Glutamatergic neuron (in vitro differentiated cells): Measurements from ENCODE around the gene OR52N4. TPM values are rescaled to one million over a fixed set of nuclear protein-coding genes. Genes with fewer than 3 reads are reported as not detected.

Source experiments
- DNase-seq: peaks from one replicate; pipeline ENCODE4 v3.0.0; 2022
- H3K27ac Mint-ChIP-seq: one replicate; pipeline ENCODE4 v1.8.0; 2020; ENCODE audit warnings: mild to moderate bottlenecking, mixed read lengths, inconsistent platforms; ENCODE audit not compliant: unreplicated experiment
- H3K27me3 Mint-ChIP-seq: one replicate; pipeline ENCODE4 v1.8.0; 2020; ENCODE audit warnings: mild to moderate bottlenecking, moderate library complexity, mixed read lengths, inconsistent platforms; ENCODE audit not compliant: unreplicated experiment
- H3K36me3 Mint-ChIP-seq: one replicate; pipeline ENCODE4 v1.8.0; 2020; ENCODE audit warnings: mild to moderate bottlenecking, mixed read lengths, inconsistent platforms; ENCODE audit not compliant: unreplicated experiment
- H3K4me1 Mint-ChIP-seq: one replicate; pipeline ENCODE4 v1.8.0; 2020; ENCODE audit warnings: mild to moderate bottlenecking, low read depth, mixed read lengths, inconsistent platforms; ENCODE audit not compliant: unreplicated experiment
- H3K4me3 Mint-ChIP-seq: one replicate; pipeline ENCODE4 v1.8.0; 2020; ENCODE audit warnings: mild to moderate bottlenecking, mixed read lengths, inconsistent platforms; ENCODE audit not compliant: unreplicated experiment
- H3K9me3 Mint-ChIP-seq: one replicate; pipeline ENCODE4 v1.8.0; 2020; ENCODE audit warnings: mild to moderate bottlenecking, moderate library complexity, mixed read lengths, inconsistent platforms; ENCODE audit not compliant: unreplicated experiment
- CTCF ChIP-seq: fragments of 200-600 bp; sonication (generic); IDR thresholded peaks from one replicate; pipeline ENCODE4 v1.5.0; 2021; ENCODE audit not compliant: partially characterized antibody, unreplicated experiment
- total RNA-seq: library from RNA; stranded (reverse); fragmentation: NEBNext Ultra II Directional; extraction: Animal tissue kit (Norgen Biotek cat#: 25700); gene quantifications from one replicate; pipeline ENCODE4 v1.2.1, GENCODE V29; 2021; ENCODE audit not compliant: unreplicated experiment

OR52N4 gene
- total RNA-seq, 1 donor from 2014 or later: not detected

DNA sequence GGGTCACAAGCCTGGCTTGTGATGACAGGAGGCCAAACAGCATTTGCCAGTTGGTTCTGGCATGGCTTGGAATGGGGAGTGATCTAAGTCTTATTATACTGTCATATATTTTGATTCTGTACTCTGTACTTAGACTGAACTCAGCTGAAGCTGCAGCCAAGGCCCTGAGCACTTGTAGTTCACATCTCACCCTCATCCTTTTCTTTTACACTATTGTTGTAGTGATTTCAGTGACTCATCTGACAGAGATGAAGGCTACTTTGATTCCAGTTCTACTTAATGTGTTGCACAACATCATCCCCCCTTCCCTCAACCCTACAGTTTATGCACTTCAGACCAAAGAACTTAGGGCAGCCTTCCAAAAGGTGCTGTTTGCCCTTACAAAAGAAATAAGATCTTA lies 17.0 kb upstream of the OR52N4 start:
- Mint-ChIP-seq H3K27me3 (peaks cover 2% of the 10 kb centered on the region), H3K9me3 (peaks cover 2% of the 10 kb centered on the region), H3K4me1 (no peaks in the 10 kb centered on the region), H3K27ac (no peak overlapping the region), H3K4me3 (no peak overlapping the region), H3K36me3 (peaks cover 19% of the 10 kb centered on the region)
- no peak for TF ChIP-seq CTCF
- DNase-seq: no peak

GRCh38 chr11:5737670-5738392 lies 16.2 kb upstream of the OR52N4 start:
- peaks cover 2% of the 10 kb centered on the region for H3K27me3 Mint-ChIP-seq
- H3K4me3 Mint-ChIP-seq: no peak overlapping the region
- peaks cover 20% of the 10 kb centered on the region for H3K36me3 Mint-ChIP-seq
- no peak for DNase-seq
- H3K4me1 Mint-ChIP-seq: no peaks in the 10 kb centered on the region
- H3K9me3 Mint-ChIP-seq: peaks cover 2% of the 10 kb centered on the region
- no peak overlapping the region for H3K27ac Mint-ChIP-seq
- TF ChIP-seq CTCF: no peak

- peaks cover 2% of the 10 kb centered on the region for H3K9me3 Mint-ChIP-seq
- H3K36me3 Mint-ChIP-seq: peaks cover 20% of the 10 kb centered on the region
- H3K27ac Mint-ChIP-seq: no peak overlapping the region
- no peaks in the 10 kb centered on the region for H3K4me1 Mint-ChIP-seq
- peaks cover 2% of the 10 kb centered on the region for H3K27me3 Mint-ChIP-seq
- no peak for TF ChIP-seq CTCF
- no peak for DNase-seq
- H3K4me3 Mint-ChIP-seq: no peak overlapping the region
Measured at GRCh38 chr11:5738431-5738830, 15.6 kb upstream of the OR52N4 start.

DNA sequence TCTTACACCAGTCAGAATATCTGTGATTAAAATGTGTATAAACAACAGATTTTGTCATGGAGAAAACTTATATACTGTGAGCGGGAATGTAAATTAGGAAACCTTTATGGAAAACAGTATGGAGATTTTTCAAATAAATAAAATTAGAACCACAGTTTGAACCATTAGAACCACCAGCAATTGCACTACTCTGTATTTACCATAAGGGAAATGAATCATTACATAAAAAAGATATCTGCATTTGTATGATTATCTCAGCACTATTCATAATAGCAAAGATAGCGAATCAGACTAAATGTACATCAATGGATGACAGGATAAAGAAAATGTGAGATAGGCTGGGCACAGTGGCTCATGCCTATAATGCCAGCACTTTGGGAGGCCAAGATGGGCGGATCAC lies 7.4 kb upstream of the OR52N4 start:
- Mint-ChIP-seq H3K4me3 (no peak overlapping the region), H3K9me3 (no peaks in the 10 kb centered on the region), H3K36me3 (peaks cover 4% of the 10 kb centered on the region), H3K27ac (no peak overlapping the region), H3K27me3 (no peaks in the 10 kb centered on the region), H3K4me1 (no peaks in the 10 kb centered on the region)
- no peak for TF ChIP-seq CTCF
- DNase-seq: no peak

DNA sequence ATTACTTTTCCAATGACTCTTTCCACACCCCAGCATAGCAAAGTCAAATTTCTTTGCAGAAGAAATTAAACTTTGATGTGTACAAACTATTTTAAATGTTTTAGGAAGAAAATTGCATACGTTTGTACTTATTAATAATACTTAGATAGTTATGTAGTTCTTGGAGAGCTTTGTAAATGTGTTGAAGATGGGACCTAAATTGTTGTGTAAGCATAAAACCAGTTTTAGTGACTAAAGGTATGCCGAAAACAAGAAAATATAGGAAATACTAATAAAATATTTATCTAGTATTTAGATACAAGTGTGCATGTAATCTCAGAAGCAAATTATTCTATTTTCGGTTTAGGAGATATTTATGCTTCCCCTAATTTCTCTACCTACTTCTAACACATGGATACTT lies 4.2 kb upstream of the OR52N4 start:
- TF ChIP-seq CTCF: no peak
- Mint-ChIP-seq H3K36me3 (no peaks in the 10 kb centered on the region), H3K27ac (no peak overlapping the region), H3K9me3 (no peaks in the 10 kb centered on the region), H3K4me3 (no peak overlapping the region), H3K4me1 (no peaks in the 10 kb centered on the region), H3K27me3 (no peaks in the 10 kb centered on the region)
- no peak for DNase-seq
